ENCODE measurements around the gene STARD10. TPM values are rescaled to one million over a fixed set of nuclear protein-coding genes. Genes with fewer than 3 reads are reported as not detected.

Gene STARD10
- total and polyA plus RNA-seq, 9 of the 15 experiments (the other 6 are each of a cell fraction or from before 2014, with no cell fraction given), result 0.15 to 52.9 (median 32.3) TPM

DNA sequence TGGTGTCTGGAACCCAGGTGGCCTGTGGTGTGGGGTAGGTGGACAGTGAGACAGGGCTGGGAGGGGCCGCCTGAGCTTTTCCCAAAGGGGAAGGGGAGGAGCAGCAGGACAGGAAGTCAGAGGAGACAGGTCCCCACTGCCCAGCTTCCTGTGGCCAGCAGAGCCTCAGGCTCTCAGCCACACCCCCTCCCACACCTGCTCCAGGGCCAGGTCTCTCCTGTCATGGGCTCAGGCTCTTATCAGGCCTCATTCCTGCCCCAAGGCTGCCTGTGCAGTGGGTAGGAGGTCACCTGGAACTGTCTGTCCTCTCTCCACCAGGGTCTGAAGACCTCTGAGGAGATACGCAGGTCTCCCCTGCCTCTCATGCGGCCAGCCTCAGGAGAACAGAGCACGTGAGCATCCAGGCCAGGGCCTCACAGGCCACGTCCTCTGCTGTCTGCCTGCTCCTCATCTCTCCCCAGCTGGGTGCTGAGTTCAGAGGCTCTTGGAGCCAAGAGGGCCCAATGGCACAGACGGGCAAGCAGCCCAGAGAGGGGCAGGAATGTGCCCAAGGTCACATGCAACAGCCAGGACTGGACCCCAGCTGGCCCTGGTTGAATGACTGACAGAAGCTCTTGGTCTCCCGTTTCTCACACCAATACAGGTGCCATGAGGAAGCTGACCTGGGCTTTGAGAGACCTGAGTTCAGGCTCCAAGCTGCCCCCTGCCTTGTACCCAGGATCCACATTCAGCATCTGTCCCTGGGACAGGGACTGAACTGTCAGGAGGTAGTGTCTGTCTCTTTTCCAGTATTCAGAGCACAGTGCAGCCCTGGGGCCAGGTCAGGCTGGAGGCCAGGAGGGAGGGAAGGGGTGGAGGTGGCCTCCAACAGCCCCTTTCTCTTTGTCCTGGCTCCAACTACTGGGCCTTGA lies 16.7 kb downstream of the STARD10 start (continued):
- TF ChIP-seq, protein P1, sequence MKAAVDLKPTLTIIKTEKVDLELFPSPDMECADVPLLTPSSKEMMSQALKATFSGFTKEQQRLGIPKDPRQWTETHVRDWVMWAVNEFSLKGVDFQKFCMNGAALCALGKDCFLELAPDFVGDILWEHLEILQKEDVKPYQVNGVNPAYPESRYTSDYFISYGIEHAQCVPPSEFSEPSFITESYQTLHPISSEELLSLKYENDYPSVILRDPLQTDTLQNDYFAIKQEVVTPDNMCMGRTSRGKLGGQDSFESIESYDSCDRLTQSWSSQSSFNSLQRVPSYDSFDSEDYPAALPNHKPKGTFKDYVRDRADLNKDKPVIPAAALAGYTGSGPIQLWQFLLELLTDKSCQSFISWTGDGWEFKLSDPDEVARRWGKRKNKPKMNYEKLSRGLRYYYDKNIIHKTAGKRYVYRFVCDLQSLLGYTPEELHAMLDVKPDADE (conservative IDR thresholded peaks at IDR 0.05; ENCODE audit: control insufficient read depth, low read depth, low read length), result 0 out of 2 replicates have a peak, but pooled peaks have one; percentile 21
- TF ChIP-seq GTF3C2 (IDR thresholded peaks at IDR 0.05; ENCODE audit: borderline replicate concordance, extremely low read depth, insufficient read length), result no peak
- TF ChIP-seq TFAM (CRISPR knock-in tag; conservative IDR thresholded peaks at IDR 0.05), result no peak
- TF ChIP-seq MYC (IDR thresholded peaks at IDR 0.05; ENCODE audit: low read depth, low read length), result peak; percentile 60; the same call in 1 of the 2 replicates
- no peak for TF ChIP-seq MYC (CRISPR knock-in tag; IDR thresholded peaks at IDR 0.05; ENCODE audit: borderline replicate concordance, low read depth)
- TF ChIP-seq, protein P2, sequence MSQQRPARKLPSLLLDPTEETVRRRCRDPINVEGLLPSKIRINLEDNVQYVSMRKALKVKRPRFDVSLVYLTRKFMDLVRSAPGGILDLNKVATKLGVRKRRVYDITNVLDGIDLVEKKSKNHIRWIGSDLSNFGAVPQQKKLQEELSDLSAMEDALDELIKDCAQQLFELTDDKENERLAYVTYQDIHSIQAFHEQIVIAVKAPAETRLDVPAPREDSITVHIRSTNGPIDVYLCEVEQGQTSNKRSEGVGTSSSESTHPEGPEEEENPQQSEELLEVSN (IDR thresholded peaks at IDR 0.05; ENCODE audit: borderline replicate concordance in 1 of 2, extremely low read depth in 1 of 2, insufficient read depth in 1 of 2, insufficient read length in 1 of 2, low read depth in 1 of 2, low read length in 1 of 2, poor library complexity in 1 of 2, severe bottlenecking in 1 of 2), result peak in 1 of 2 experiments; percentile 55
- TF ChIP-seq PRMT5 (CRISPR knock-in tag; IDR thresholded peaks at IDR 0.05), result no peak
- no peak for TF ChIP-seq NFATC3 (IDR thresholded peaks at IDR 0.05)
- TF ChIP-seq ZC3H4 (CRISPR knock-in tag; IDR thresholded peaks at IDR 0.05; ENCODE audit: borderline replicate concordance), result no peak
- TF ChIP-seq ZBTB40 (IDR thresholded peaks at IDR 0.05), result peak; percentile 90
- TF ChIP-seq ZBTB40 (CRISPR knock-in tag; IDR thresholded peaks at IDR 0.05), result no peak

All from K562 (cell line).